ENCODE measurements around the gene ESYT2. TPM values are rescaled to one million over a fixed set of nuclear protein-coding genes. Genes with fewer than 3 reads are reported as not detected.
"Not testable (repeated sequence)": the region's sequence is repeated elsewhere in the genome, so short reads cannot be mapped to it uniquely, and the experiment has no call there.

Gene ESYT2
- total and polyA plus RNA-seq, 2 experiments from 2014 or later = 15.8 to 40.3 TPM

DNA sequence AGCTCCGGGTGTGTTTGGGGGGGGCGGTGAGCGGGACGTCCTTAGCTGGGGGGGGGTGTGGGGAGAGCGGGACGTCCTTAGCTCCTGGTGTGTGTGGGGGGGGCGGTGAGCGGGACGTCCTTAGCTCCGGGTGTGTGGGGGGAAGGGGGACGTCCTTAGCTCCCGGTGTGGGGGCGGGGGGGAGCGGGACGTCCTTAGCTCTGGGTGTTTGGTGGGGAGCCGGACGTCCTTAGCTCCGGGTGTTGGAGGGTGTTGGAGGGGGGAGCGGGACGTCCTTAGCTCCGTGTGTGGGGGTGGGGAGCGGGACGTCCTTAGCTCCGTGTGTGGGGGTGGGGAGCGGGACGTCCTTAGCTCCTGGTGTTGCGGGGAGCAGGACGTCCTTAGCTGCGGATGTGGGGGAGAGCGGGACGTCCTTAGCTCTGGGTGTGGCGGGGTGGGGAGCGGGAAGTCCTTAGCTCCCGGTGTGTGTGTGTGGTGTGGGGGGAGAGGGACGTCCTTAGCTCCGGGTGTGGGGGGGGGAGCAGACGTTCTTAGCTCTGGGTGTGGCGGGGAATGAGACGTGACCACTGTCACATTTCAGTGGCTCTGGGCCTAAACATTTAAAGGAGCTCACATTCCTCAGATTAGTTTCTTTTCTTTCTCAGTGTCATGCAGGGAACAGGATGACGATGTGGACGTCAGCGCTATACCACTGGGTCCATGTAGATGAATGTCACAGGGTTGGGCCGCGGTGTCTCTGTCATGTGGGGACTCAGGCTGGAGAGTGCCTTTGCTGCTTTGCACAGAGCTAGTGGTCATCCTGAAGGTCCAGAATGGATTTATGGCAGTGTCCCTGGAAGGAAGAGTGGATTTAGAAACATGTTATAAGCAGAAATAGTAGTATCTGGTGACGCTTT, 34.5 kb upstream of the ESYT2 start:
- Histone ChIP-seq H3K4me3 (peak overlapping the region; percentile 42), H3K4me1 (ENCODE audit: low read depth) (peaks cover 19% of the 10 kb centered on the region), H3K36me3 (no peaks in the 10 kb centered on the region), H3K27me3 (no peaks in the 10 kb centered on the region), H3K9me3 (ENCODE audit: low read depth) (no peaks in the 10 kb centered on the region), H3K27ac (peak overlapping the region; percentile 86)
- peak; percentile 58 to 75 for DNase-seq (ENCODE audit: low read depth in 1 of 2, low spot score in 1 of 2)
- TF ChIP-seq, protein P1, sequence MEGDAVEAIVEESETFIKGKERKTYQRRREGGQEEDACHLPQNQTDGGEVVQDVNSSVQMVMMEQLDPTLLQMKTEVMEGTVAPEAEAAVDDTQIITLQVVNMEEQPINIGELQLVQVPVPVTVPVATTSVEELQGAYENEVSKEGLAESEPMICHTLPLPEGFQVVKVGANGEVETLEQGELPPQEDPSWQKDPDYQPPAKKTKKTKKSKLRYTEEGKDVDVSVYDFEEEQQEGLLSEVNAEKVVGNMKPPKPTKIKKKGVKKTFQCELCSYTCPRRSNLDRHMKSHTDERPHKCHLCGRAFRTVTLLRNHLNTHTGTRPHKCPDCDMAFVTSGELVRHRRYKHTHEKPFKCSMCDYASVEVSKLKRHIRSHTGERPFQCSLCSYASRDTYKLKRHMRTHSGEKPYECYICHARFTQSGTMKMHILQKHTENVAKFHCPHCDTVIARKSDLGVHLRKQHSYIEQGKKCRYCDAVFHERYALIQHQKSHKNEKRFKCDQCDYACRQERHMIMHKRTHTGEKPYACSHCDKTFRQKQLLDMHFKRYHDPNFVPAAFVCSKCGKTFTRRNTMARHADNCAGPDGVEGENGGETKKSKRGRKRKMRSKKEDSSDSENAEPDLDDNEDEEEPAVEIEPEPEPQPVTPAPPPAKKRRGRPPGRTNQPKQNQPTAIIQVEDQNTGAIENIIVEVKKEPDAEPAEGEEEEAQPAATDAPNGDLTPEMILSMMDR (IDR thresholded peaks at IDR 0.05; ENCODE audit: low read depth, low read length) = no peak

- H3K27me3 ChIP-seq; H3K9me3 ChIP-seq (ENCODE audit: low read depth); H3K36me3 ChIP-seq: not testable (repeated sequence)
- Histone ChIP-seq H3K4me1 (ENCODE audit: low read depth) (peaks cover 15% of the 10 kb centered on the region), H3K4me3 (peak overlapping the region; percentile 42), H3K27ac (peak overlapping the region; percentile 86)
- peak in 1 of 2 donors; percentile 23 for DNase-seq (ENCODE audit: low read depth in 1 of 2, low spot score in 1 of 2)
Observed at GRCh38 chr7:158862985-158863610, 33.8 kb upstream of the ESYT2 start.

- TF ChIP-seq, protein P1 (IDR thresholded peaks at IDR 0.05; ENCODE audit: low read depth, low read length) = no peak
- Histone ChIP-seq H3K27ac (peak overlapping the region; percentile 31), H3K27me3 (no peaks in the 10 kb centered on the region), H3K9me3 (ENCODE audit: low read depth) (no peaks in the 10 kb centered on the region), H3K4me3 (no peak overlapping the region), H3K4me1 (ENCODE audit: low read depth) (peaks cover 16% of the 10 kb centered on the region), H3K36me3 (no peaks in the 10 kb centered on the region)
- no peak for DNase-seq (ENCODE audit: low read depth in 1 of 2, low spot score in 1 of 2)
Observed at GRCh38 chr7:158861936-158862704, 32.8 kb upstream of the ESYT2 start.

GRCh38 chr7:158861004-158861787, 31.9 kb upstream of the ESYT2 start:
- Histone ChIP-seq H3K4me1 (ENCODE audit: low read depth) (peaks cover 16% of the 10 kb centered on the region), H3K4me3 (no peak overlapping the region), H3K36me3 (no peaks in the 10 kb centered on the region), H3K27ac (peak overlapping the region; percentile 31), H3K27me3 (no peaks in the 10 kb centered on the region), H3K9me3 (ENCODE audit: low read depth) (no peaks in the 10 kb centered on the region)
- no peak for DNase-seq (ENCODE audit: low read depth in 1 of 2, low spot score in 1 of 2)
- TF ChIP-seq, protein P1 (IDR thresholded peaks at IDR 0.05; ENCODE audit: low read depth, low read length) = no peak

DNA sequence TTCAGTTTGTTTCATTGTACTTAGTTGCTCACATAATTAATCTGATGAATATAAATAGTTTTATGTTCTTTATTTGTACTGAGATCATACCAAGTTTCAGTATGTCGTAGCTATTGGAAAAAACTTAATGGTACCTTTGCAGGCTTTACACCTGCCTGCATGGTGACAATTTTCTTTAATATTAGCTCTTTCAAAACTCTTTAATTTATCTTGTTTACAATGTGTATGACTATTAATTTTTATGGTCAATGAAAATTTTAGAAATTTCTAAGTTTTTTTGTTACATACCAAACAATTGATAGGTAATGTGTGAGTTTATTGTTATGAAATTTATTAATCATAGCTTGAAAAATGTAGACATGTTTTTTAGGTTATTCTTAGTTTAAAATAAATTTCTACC, 31.1 kb upstream of the ESYT2 start:
- DNase-seq (ENCODE audit: low read depth in 1 of 2, low spot score in 1 of 2) = no peak
- H3K36me3 ChIP-seq = no peaks in the 10 kb centered on the region
- H3K4me1 ChIP-seq (ENCODE audit: low read depth) = peaks cover 16% of the 10 kb centered on the region
- TF ChIP-seq, protein P1 (IDR thresholded peaks at IDR 0.05; ENCODE audit: low read depth, low read length) = no peak
- peak overlapping the region; percentile 31 for H3K27ac ChIP-seq
- H3K9me3 ChIP-seq (ENCODE audit: low read depth) = no peaks in the 10 kb centered on the region
- no peaks in the 10 kb centered on the region for H3K27me3 ChIP-seq
- no peak overlapping the region for H3K4me3 ChIP-seq

Measured in cardiac muscle cell (in vitro differentiated cells and primary cell).